22Rv1 (cell line): Measurements from ENCODE around the gene ADAMTS3.

Experiments
- ZFX ChIP-seq: fragments of 450-650 bp; IDR thresholded peaks from 2 replicates; pipeline ENCODE4 v1.6.1; 2017; ENCODE audit warnings: antibody characterized with exemption, borderline replicate concordance
- TF ChIP-seq, protein P1 (sequence below): fragments of 450-650 bp; IDR thresholded peaks from 2 replicates; pipeline ENCODE4 v1.5.1; 2017; ENCODE audit warnings: mild to moderate bottlenecking

DNA sequence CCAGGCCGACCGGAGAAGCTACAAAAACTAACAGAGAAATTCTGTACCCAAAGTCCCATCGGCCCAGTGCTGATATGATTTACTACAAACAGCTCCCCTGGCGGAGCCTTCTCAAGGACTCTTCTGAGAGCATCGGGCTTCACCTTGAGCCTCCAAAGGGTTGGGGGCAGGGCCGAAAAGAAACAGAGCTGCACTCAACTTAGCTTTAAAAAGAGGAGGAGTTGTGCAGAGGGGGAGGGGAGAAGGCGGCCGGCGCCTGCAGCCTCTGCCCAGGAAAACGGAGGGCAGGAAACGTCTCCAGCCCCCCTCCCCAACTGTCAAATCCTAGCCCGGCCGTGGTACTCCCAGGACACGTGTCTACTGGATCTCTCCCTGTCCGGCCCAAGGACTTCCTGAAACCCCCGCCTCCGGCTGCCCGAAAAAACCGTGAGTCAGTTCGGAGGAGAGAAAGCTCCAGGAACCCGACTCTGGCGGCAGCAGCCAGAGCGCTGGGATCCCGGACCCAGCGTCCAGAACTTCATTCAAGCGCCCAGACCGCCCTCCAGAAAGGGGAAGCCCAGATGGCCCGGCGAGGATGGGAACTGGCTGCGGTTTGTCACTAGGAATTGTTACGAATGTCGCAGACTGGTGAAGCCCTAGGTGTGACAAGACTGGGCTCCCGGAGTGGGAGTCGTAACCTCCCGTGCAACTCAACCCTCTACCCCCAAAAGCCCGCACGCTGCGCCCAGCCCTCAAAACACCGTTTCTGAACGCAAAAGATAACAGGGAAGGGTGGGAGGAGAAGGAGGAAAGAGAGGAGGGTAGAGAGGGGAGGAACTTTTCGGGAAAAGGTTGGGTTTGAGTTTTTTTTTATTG is 973 bp downstream of the ADAMTS3 start:
- TF ChIP-seq, protein P1, sequence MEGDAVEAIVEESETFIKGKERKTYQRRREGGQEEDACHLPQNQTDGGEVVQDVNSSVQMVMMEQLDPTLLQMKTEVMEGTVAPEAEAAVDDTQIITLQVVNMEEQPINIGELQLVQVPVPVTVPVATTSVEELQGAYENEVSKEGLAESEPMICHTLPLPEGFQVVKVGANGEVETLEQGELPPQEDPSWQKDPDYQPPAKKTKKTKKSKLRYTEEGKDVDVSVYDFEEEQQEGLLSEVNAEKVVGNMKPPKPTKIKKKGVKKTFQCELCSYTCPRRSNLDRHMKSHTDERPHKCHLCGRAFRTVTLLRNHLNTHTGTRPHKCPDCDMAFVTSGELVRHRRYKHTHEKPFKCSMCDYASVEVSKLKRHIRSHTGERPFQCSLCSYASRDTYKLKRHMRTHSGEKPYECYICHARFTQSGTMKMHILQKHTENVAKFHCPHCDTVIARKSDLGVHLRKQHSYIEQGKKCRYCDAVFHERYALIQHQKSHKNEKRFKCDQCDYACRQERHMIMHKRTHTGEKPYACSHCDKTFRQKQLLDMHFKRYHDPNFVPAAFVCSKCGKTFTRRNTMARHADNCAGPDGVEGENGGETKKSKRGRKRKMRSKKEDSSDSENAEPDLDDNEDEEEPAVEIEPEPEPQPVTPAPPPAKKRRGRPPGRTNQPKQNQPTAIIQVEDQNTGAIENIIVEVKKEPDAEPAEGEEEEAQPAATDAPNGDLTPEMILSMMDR, result peak; percentile 74
- TF ChIP-seq ZFX, result no peak
